Measurements from ENCODE around the gene PRTN3.

DNA sequence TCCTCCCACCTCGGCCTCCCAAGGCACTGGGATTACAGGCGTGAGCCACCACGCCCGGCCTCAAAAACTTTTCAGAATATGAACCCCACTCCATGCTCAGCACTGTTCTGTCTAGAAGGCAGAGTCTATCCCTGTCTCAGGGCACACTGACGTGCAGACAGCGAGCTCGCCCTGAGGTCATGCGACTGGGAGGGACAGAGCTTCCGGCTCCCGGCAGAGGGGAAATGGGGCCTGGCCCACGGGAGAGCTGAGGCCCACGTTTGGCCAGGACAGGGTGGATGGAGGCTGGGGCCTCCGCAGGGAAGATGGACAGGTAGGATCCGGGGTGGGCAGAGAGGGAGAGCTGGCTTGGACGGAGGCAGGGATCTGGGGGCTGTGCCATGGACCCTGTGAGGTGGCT lies 15.9 kb upstream of the PRTN3 start:
- no peak for TF ChIP-seq EZH2phosphoT487 (IDR thresholded peaks at IDR 0.05; ENCODE audit: low read depth, severe bottlenecking, unreplicated experiment)
- TF ChIP-seq, protein P1, sequence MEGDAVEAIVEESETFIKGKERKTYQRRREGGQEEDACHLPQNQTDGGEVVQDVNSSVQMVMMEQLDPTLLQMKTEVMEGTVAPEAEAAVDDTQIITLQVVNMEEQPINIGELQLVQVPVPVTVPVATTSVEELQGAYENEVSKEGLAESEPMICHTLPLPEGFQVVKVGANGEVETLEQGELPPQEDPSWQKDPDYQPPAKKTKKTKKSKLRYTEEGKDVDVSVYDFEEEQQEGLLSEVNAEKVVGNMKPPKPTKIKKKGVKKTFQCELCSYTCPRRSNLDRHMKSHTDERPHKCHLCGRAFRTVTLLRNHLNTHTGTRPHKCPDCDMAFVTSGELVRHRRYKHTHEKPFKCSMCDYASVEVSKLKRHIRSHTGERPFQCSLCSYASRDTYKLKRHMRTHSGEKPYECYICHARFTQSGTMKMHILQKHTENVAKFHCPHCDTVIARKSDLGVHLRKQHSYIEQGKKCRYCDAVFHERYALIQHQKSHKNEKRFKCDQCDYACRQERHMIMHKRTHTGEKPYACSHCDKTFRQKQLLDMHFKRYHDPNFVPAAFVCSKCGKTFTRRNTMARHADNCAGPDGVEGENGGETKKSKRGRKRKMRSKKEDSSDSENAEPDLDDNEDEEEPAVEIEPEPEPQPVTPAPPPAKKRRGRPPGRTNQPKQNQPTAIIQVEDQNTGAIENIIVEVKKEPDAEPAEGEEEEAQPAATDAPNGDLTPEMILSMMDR (IDR thresholded peaks at IDR 0.05; ENCODE audit: poor library complexity) = no peak

All from hepatocyte (in vitro differentiated cells).